Effector memory CD4-positive, alpha-beta T cell (primary cell): ENCODE data around the gene UTRN.

Experiments used
- DNase-seq, 3 donors: peaks; one replicate each; pipeline ENCODE4 v3.0.0-alpha.2; 2020
- H3K27ac ChIP-seq: 2 replicates; pipeline ENCODE4 v1.7.0; 2013; ENCODE audit warnings: mild to moderate bottlenecking, low read length, moderate library complexity; ENCODE audit not compliant: insufficient read depth, poor library complexity, severe bottlenecking
- H3K27me3 ChIP-seq: replicated peaks from 2 replicates; pipeline ENCODE4 v1.7.0; 2013; ENCODE audit warnings: mild to moderate bottlenecking, low read length; ENCODE audit not compliant: insufficient read depth, control insufficient read depth, poor library complexity, severe bottlenecking
- H3K36me3 ChIP-seq: 2 replicates; pipeline ENCODE4 v1.7.0; 2013; ENCODE audit warnings: mild to moderate bottlenecking, low read length, moderate library complexity; ENCODE audit not compliant: control insufficient read depth, insufficient read depth
- H3K4me1 ChIP-seq: 2 replicates; pipeline ENCODE4 v1.7.0; 2013; ENCODE audit warnings: low read length, mild to moderate bottlenecking; ENCODE audit not compliant: control insufficient read depth, insufficient read depth, poor library complexity, severe bottlenecking
- H3K4me3 ChIP-seq: 2 replicates; pipeline ENCODE4 v1.7.0; 2013; ENCODE audit warnings: low read length, low read depth, mild to moderate bottlenecking; ENCODE audit not compliant: insufficient read depth, poor library complexity, severe bottlenecking
- H3K9me3 ChIP-seq: 2 replicates; pipeline ENCODE4 v1.7.0; 2013; ENCODE audit warnings: mild to moderate bottlenecking, low read length, moderate library complexity; ENCODE audit not compliant: control insufficient read depth

UTRN gene

GRCh38 chr6:144263786-144264185 lies 21.3 kb upstream of the UTRN start:
- Histone ChIP-seq H3K4me1 (no peaks in the 10 kb centered on the region), H3K27ac (no peak overlapping the region), H3K9me3 (no peaks in the 10 kb centered on the region), H3K27me3 (no peaks in the 10 kb centered on the region), H3K36me3 (no peaks in the 10 kb centered on the region), H3K4me3 (no peak overlapping the region)
- DNase-seq: no peak

- no peak for DNase-seq
- no peaks in the 10 kb centered on the region for H3K9me3 ChIP-seq
- H3K27me3 ChIP-seq: no peaks in the 10 kb centered on the region
- H3K27ac ChIP-seq: no peak overlapping the region
- no peaks in the 10 kb centered on the region for H3K36me3 ChIP-seq
- no peaks in the 10 kb centered on the region for H3K4me1 ChIP-seq
- no peak overlapping the region for H3K4me3 ChIP-seq
Measured at GRCh38 chr6:144264270-144265060, 20.7 kb upstream of the UTRN start.

GRCh38 chr6:144265061-144265357 lies 20.1 kb upstream of the UTRN start:
- Histone ChIP-seq H3K27ac (no peak overlapping the region), H3K4me1 (no peaks in the 10 kb centered on the region), H3K27me3 (no peaks in the 10 kb centered on the region), H3K4me3 (no peak overlapping the region), H3K36me3 (no peaks in the 10 kb centered on the region), H3K9me3 (no peaks in the 10 kb centered on the region)
- no peak for DNase-seq

GRCh38 chr6:144265390-144265789 lies 19.7 kb upstream of the UTRN start:
- Histone ChIP-seq H3K4me3 (no peak overlapping the region), H3K27ac (no peak overlapping the region), H3K9me3 (no peaks in the 10 kb centered on the region), H3K27me3 (no peaks in the 10 kb centered on the region), H3K36me3 (no peaks in the 10 kb centered on the region), H3K4me1 (no peaks in the 10 kb centered on the region)
- no peak for DNase-seq

GRCh38 chr6:144266091-144266649 lies 19.0 kb upstream of the UTRN start:
- no peak overlapping the region for H3K27ac ChIP-seq
- no peaks in the 10 kb centered on the region for H3K36me3 ChIP-seq
- no peak overlapping the region for H3K4me3 ChIP-seq
- no peak for DNase-seq
- no peaks in the 10 kb centered on the region for H3K27me3 ChIP-seq
- H3K9me3 ChIP-seq: no peaks in the 10 kb centered on the region
- no peaks in the 10 kb centered on the region for H3K4me1 ChIP-seq

- Histone ChIP-seq H3K36me3 (no peaks in the 10 kb centered on the region), H3K4me3 (no peak overlapping the region), H3K9me3 (no peaks in the 10 kb centered on the region), H3K27me3 (no peaks in the 10 kb centered on the region), H3K27ac (no peak overlapping the region), H3K4me1 (no peaks in the 10 kb centered on the region)
- no peak for DNase-seq
Measured at GRCh38 chr6:144268794-144269349, 16.3 kb upstream of the UTRN start.

GRCh38 chr6:144277174-144277573 lies 8.0 kb upstream of the UTRN start:
- H3K36me3 ChIP-seq: no peaks in the 10 kb centered on the region
- no peak for DNase-seq
- H3K27ac ChIP-seq: no peak overlapping the region
- no peaks in the 10 kb centered on the region for H3K4me1 ChIP-seq
- no peaks in the 10 kb centered on the region for H3K27me3 ChIP-seq
- no peak overlapping the region for H3K4me3 ChIP-seq
- no peaks in the 10 kb centered on the region for H3K9me3 ChIP-seq

- Histone ChIP-seq H3K9me3 (no peaks in the 10 kb centered on the region), H3K27me3 (no peaks in the 10 kb centered on the region), H3K4me3 (no peak overlapping the region), H3K4me1 (no peaks in the 10 kb centered on the region), H3K27ac (no peak overlapping the region), H3K36me3 (no peaks in the 10 kb centered on the region)
- DNase-seq: no peak
Measured at GRCh38 chr6:144277605-144278227, 7.4 kb upstream of the UTRN start.

GRCh38 chr6:144278659-144279314 lies 6.3 kb upstream of the UTRN start:
- Histone ChIP-seq H3K27ac (no peak overlapping the region), H3K27me3 (no peaks in the 10 kb centered on the region), H3K4me3 (no peak overlapping the region), H3K9me3 (no peaks in the 10 kb centered on the region), H3K36me3 (no peaks in the 10 kb centered on the region), H3K4me1 (no peaks in the 10 kb centered on the region)
- DNase-seq: no peak
